ENCODE measurements around the gene HMGB1.

HMGB1 gene

GRCh38 chr13:30429721-30430694 is 35.7 kb downstream of the HMGB1 start:
- no peak for FAIRE-seq

DNA sequence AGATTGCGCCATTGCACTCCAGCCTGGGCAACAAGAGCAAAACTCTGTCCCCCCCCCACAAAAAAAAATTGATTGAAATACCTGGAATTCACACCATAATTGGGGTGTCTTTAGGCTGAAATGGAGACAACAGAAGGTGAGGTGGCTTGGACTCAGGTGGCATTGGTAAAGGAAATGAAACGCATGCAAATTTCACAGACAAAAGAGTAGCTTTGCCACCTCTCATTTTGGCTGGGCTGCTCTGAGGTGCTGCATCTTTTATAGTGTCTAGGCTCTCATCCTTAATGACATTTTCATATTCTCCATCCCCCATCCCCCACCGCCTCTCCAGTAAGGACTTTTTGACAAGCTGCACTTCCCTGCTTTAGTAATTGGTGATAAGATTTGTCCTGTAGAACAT is 36.5 kb downstream of the HMGB1 start:
- FAIRE-seq: no peak

GRCh38 chr13:30423891-30424290 is 41.8 kb downstream of the HMGB1 start:
- no peak for FAIRE-seq

GRCh38 chr13:30422054-30422839 is 43.5 kb downstream of the HMGB1 start, which contains the start of gene UBE2L5:
TSS of gene UBE2L5 (plus strand) at chr13:30422493. CDS start at chr13:30427991, 5,498 bp downstream.
- FAIRE-seq: no peak

DNA sequence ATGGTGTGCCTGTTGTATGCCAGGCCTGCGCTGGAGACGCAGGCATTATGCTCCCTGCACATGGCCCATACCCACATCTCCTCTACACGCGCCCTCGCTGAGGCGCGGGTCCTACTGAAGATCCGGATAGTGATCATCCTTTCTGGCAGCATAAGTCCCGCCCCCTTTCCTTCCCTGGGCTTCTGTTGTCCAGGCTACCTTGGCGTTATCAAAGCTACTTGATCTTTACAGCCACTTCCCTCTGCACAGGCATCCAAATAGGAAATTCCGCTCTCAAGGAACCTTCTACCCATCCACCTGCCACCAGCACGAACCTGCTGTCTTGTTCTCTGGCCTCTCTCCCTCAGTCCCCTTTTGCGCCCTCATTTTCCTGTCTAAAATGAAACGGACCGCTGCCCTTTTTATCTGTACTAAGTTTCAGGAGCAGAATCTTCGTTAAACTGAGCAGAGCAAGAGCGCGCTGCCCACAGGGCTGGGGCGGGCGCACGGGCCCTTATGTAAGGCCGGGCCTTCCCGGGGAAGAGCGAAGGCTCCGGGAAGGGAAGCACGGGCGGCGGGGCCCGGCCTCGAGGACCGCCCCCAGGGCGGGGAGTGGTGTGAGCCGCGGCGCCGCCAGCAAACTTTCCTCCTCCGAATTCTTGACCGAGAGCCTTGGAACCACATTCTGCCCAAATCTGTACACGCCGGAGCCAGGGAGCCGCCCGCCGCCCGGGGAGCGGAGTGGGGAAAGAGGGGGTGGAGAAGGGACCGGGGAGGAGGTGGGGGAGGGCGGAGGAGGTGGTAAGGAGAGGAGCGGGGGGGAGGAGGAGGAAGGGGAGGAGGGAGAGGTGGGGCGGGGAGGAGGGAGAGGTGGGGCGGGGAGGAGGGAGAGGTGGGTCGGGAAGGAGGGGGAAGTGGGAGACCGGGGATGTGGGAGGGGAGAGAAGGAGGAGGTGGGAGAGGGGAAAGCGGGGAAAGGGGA is 44.4 kb downstream of the HMGB1 start:
- no peak for FAIRE-seq

- FAIRE-seq: no peak
Observed at GRCh38 chr13:30418717-30419459, 46.8 kb downstream of the HMGB1 start.

DNA sequence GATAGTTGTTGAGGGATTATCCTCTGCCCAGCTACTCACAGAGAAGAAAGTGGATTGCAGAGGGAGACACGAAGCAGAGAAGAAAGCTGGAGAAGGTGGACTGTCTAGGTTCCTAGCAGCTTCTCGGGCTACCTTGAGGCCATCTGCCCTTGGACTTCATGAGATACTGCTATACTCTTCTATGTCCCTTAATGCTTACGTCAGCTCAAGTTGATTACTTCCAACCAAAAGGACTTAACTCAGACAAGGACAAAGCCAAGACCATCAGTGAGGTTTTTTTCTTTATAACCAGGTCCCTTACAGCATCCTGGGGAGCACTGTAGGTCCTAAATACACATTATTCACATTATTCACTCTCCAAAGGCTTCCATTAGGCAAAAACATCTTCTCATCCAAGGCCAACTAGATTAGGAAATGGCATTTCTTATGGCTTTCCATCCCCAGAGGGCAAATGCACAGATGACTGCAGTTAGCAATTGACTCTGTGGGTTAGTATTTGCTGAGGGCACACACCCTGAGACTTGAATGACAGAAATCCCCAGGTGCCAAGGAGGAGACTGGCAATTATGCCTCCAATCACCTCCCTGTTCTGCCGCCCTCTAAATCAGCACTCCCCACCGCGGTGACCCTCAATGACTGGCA is 47.5 kb downstream of the HMGB1 start:
- no peak for FAIRE-seq

DNA sequence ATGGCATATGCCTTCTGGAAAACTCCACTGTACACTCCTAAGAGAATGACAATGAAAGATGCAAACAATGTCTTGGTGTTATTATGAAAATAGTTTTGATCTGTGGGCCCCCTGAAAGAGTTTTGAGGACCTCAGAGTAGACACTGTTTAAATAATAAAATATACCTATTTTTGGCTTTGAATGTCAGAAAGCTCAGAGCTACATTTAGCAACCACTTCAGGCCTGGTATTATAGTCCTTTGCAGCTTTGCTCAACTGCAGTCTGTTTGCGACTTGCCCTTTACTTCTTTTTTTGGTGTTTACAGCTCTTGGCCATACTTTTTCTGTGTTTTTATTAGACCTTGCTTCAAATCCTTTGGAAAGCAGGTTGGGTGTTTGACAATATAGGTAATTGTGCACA is 49.3 kb downstream of the HMGB1 start:
- FAIRE-seq: no peak

- no peak for FAIRE-seq
Observed at GRCh38 chr13:30415430-30416030, 50.2 kb downstream of the HMGB1 start.

DNA sequence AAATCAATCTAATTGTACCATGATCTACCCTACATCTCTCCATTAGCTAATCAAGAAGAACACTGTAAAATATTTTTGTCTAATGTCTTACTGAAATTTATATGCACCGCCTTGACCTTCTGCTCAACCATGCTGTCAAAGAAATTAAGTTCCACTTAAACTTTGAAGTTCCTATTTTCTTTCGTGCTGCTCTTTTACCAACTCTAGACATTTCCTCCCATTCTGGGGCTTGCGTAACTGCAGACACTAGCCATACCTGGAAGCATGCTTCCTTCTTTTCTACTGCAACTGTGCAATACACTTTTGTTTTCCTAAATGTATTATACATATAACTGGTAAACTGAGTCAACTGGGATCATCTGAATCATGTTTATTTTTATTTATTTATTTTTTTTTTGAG is 51.9 kb downstream of the HMGB1 start:
- no peak for FAIRE-seq

DNA sequence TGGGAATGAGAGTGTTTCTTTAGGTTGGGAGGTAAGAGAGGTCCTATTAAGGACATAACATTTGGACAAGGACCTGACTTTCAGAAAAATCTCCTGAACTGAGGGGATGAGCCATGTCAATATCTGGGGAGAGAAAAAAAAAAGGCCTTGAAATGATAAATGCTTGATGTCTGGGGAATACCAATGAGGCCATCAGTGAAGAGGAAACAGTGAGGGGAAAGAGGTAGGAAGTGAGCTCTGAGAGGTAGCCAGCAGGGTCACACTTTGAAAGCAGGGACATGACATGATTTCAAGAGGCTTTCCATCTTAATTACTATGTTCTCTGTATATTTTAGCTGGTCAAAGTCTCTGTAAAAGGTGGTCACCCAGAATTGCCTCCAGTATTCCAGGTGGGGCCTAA is 53.4 kb downstream of the HMGB1 start:
- no peak for FAIRE-seq

GRCh38 chr13:30410705-30411125 is 55.0 kb downstream of the HMGB1 start:
- no peak for FAIRE-seq

DNA sequence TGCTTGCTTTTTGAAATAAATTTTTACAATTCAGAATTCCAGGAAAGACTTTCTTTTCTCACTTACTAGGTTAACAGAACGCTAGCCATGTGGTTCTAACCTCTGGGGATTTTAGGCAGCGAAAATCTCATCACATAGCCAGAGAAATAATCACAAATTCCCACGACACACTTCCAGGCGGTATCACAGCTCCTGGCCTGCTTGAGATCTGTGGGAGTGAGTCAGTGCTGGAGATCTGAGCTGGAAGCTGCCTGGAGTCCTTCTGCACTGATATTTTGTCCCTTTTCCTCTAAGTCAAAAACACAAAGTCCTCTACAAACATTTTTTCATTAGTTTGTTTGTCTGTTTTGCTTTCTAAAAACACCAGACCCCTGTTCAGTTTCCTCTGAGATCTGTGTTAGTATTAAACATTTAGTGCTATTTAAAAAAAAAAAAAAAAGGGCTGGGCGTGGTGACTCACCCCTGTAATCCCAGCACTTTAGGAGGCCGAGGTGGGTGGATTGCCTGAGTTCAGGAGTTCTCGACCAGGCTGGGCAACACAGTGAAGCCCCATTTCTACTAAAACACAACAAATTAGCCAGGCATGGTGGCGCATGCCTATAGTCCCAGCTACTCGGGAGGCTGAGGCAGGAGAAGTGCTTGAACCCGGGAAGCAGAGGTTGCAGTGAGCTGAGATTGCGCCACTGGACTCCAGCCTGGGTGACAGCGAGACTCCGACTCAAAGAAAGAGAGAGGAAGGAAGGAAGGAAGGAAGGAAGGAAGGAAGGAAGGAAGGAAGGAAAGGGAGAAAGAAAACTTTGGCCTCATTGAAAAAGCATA is 55.6 kb downstream of the HMGB1 start:
- no peak for FAIRE-seq

DNA sequence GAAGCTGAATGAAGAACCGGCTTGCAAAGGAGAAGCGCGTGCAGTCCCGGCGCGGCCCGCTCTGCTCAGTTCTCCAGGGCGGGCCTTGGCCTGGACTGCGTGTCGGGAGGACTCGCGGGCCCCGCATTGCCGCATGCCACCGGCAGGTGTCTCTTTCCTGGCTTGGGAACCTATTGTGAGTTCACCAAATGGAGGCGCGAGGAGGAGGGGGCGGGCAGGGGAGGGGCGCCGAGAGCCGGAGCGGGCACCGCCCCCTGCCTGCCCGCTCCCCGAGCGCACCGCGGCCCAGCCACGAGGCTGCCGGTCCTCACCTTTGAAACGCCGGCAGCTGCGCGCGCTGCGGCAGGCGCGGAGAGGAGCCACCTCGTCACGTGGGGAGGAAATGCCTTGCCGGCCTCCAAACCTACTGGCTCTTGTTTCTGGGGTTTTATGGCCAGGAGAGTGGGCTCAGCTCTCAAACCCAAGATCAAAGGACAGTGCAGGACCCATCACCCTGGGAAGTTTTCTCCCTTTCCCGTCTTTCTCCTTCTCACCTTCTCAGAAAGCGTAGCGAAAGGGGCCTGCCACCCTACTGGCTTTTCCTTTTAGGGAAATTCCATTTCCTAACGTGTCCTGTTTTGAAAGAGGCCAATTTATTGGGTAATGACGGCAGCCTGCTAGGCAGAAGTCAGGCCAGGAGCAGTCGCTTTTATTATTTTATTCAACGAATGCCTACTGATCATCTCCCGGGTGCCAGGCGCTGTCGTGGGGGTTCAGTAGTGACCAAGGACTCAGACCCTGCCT is 57.2 kb downstream of the HMGB1 start:
- FAIRE-seq: no peak

GRCh38 chr13:30406779-30407416 is 58.8 kb downstream of the HMGB1 start:
- no peak for FAIRE-seq
